Lower lobe of right lung (tissue), 2 donors: ENCODE measurements around the gene RSPH6A. TPM values are rescaled to one million over a fixed set of nuclear protein-coding genes. Genes with fewer than 3 reads are reported as not detected.

ENCODE experiments used
- ATAC-seq, 2 donors: fragments of 200-7000 bp; cut with Tn5 transposase; one replicate each; pipeline ENCODE4 v1.9.1; 2020 to 2022; ENCODE audit warnings: mild to moderate bottlenecking in 2 of 2, moderate library complexity in 2 of 2
- DNase-seq: peaks from one replicate; pipeline ENCODE4 v3.0.0-alpha.2; 2020
- H3K27ac ChIP-seq: fragments of 200-600 bp; one replicate; pipeline ENCODE4 v1.8.0; 2022
- H3K27me3 ChIP-seq: fragments of 200-600 bp; one replicate; pipeline ENCODE4 v1.8.0; 2022; ENCODE audit warnings: low read depth
- H3K36me3 ChIP-seq: fragments of 200-600 bp; one replicate; pipeline ENCODE4 v1.8.0; 2022; ENCODE audit warnings: mild to moderate bottlenecking
- H3K4me1 ChIP-seq: fragments of 200-600 bp; one replicate; pipeline ENCODE4 v1.8.0; 2022
- H3K4me3 ChIP-seq: fragments of 200-600 bp; one replicate; pipeline ENCODE4 v1.8.0; 2022; ENCODE audit warnings: mild to moderate bottlenecking
- H3K9me3 ChIP-seq: fragments of 200-600 bp; one replicate; pipeline ENCODE4 v1.8.0; 2022
- CTCF ChIP-seq: fragments of 200-600 bp; IDR thresholded peaks from one replicate; pipeline ENCODE4 v1.8.0; 2022; ENCODE audit warnings: antibody characterized with exemption, mild to moderate bottlenecking
- intact Hi-C: fragments of 100-400 bp; cut with DNase I; formaldehyde crosslinking; loops from one replicate; pipeline ENCODE4 v1.11.0; 2022
- total RNA-seq: library from RNA; stranded (reverse); fragmentation: NEBNext Ultra II Directional; extraction: Animal tissue kit (Norgen Biotek cat#: 25700); gene quantifications from one replicate; pipeline ENCODE4 v1.2.1, GENCODE V29; 2021
- donor health status: DM: no; HTN: yes; CAD: no; lungs with severe emphysema.

The RSPH6A gene
- total RNA-seq, 1 donor from 2014 or later = 0.21 TPM

GRCh38 chr19:45794627-45795026 is 20.5 kb downstream of the RSPH6A start:
- H3K9me3 ChIP-seq = no peaks in the 10 kb centered on the region
- H3K4me3 ChIP-seq = no peak overlapping the region
- TF ChIP-seq CTCF = no peak
- H3K4me1 ChIP-seq = peaks cover 31% of the 10 kb centered on the region
- DNase-seq = no peak
- H3K36me3 ChIP-seq = peaks cover 12% of the 10 kb centered on the region
- ATAC-seq = no peak
- peaks cover 5% of the 10 kb centered on the region for H3K27me3 ChIP-seq
- no peak overlapping the region for H3K27ac ChIP-seq
- intact Hi-C loops = no loop called here

- Histone ChIP-seq H3K27ac (no peak overlapping the region), H3K36me3 (peaks cover 19% of the 10 kb centered on the region), H3K4me3 (no peak overlapping the region), H3K4me1 (peaks cover 25% of the 10 kb centered on the region), H3K9me3 (no peaks in the 10 kb centered on the region), H3K27me3 (peaks cover 5% of the 10 kb centered on the region)
- intact Hi-C loops = no loop called here
- no peak for TF ChIP-seq CTCF
- ATAC-seq (no peak), DNase-seq (no peak)
Observed at GRCh38 chr19:45793876-45794275, 21.2 kb downstream of the RSPH6A start.

GRCh38 chr19:45793178-45793564 is 21.9 kb downstream of the RSPH6A start:
- intact Hi-C loops = no loop called here
- no peak for ATAC-seq
- H3K9me3 ChIP-seq = no peaks in the 10 kb centered on the region
- no peak for DNase-seq
- peaks cover 8% of the 10 kb centered on the region for H3K27me3 ChIP-seq
- H3K4me3 ChIP-seq = peak overlapping the region; percentile 71
- H3K27ac ChIP-seq = peak overlapping the region; percentile 31
- no peak for TF ChIP-seq CTCF
- H3K4me1 ChIP-seq = peaks cover 22% of the 10 kb centered on the region
- peaks cover 26% of the 10 kb centered on the region for H3K36me3 ChIP-seq

- peak within 1 kb of the TSS; percentile 71 for H3K4me3 ChIP-seq
- intact Hi-C loops = no loop called here
- H3K36me3 ChIP-seq = peaks cover 32% of the 10 kb centered on the region
- no peak for TF ChIP-seq CTCF
- H3K27ac ChIP-seq = peak within 1 kb of the TSS; percentile 77
- H3K4me1 ChIP-seq = peaks cover 22% of the 10 kb centered on the region
- ATAC-seq = peak; percentile 98 to 99
- no peaks in the 10 kb centered on the region for H3K9me3 ChIP-seq
- peak; percentile 100 for DNase-seq
- peaks cover 8% of the 10 kb centered on the region for H3K27me3 ChIP-seq
Observed at GRCh38 chr19:45792470-45793177, 22.5 kb downstream of the RSPH6A start, which contains the start of gene DMWD. DMWD (minus strand) TSS chr19:45792845; CDS start chr19:45792756, 89 bp downstream.

GRCh38 chr19:45791744-45792469 is 23.2 kb downstream of the RSPH6A start:
- H3K27ac ChIP-seq = peak overlapping the region; percentile 77
- peak overlapping the region; percentile 71 for H3K4me3 ChIP-seq
- H3K4me1 ChIP-seq = peaks cover 22% of the 10 kb centered on the region
- ATAC-seq (no peak), DNase-seq (no peak)
- intact Hi-C loops = no loop called here
- H3K36me3 ChIP-seq = peaks cover 39% of the 10 kb centered on the region
- H3K27me3 ChIP-seq = peaks cover 8% of the 10 kb centered on the region
- no peak for TF ChIP-seq CTCF
- H3K9me3 ChIP-seq = no peaks in the 10 kb centered on the region
